Gastrocnemius medialis (tissue), 4 donors: ENCODE data around the gene CCDC8.

Experiments used
- POLR2A ChIP-seq, 2 donors: fragments of 450-650 bp; IDR thresholded peaks; one replicate each; pipeline ENCODE4 v1.6.1; 2017; ENCODE audit warnings: antibody characterized with exemption in 2 of 2, mild to moderate bottlenecking in 2 of 2, moderate library complexity in 2 of 2
- TF ChIP-seq, protein P1 (sequence below), 5 experiments: fragments of 450-650 bp in 3 of 5; fragments of 200-600 bp in 2 of 5; sonication (generic) in 2 of 5; IDR thresholded peaks in 4 of 5; conservative IDR thresholded peaks in 1 of 5; 1 replicate in 4 of 5; 2 replicates in 1 of 5; pipeline ENCODE4 v1.5.1; 2016 to 2019; ENCODE audit warnings: antibody characterized with exemption in 5 of 5, mild to moderate bottlenecking in 3 of 5, moderate library complexity in 3 of 5

DNA sequence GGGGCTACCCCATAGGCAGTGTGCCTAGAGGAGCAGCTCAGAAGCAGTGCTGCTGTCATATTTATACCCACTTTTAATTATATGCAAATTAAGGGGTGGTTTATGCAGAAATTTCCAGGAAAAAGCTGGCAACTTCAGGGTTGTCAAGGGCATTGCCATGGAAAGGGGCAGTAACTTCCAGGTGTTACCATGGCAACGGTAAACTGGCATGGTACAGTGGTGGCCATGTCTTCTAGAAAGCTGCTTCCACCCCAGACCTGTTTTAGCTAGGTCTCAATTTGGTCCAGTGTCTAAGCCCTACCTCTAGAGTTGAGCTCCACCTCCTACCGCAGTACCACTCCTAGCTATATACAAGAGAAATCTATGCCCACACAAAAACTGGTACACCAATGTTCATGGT lies 46.7 kb upstream of the CCDC8 start:
- TF ChIP-seq, protein P1, sequence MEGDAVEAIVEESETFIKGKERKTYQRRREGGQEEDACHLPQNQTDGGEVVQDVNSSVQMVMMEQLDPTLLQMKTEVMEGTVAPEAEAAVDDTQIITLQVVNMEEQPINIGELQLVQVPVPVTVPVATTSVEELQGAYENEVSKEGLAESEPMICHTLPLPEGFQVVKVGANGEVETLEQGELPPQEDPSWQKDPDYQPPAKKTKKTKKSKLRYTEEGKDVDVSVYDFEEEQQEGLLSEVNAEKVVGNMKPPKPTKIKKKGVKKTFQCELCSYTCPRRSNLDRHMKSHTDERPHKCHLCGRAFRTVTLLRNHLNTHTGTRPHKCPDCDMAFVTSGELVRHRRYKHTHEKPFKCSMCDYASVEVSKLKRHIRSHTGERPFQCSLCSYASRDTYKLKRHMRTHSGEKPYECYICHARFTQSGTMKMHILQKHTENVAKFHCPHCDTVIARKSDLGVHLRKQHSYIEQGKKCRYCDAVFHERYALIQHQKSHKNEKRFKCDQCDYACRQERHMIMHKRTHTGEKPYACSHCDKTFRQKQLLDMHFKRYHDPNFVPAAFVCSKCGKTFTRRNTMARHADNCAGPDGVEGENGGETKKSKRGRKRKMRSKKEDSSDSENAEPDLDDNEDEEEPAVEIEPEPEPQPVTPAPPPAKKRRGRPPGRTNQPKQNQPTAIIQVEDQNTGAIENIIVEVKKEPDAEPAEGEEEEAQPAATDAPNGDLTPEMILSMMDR (IDR thresholded peaks at IDR 0.05 in 4 of 5, conservative IDR thresholded peaks at IDR 0.05 in 1 of 5): no peak
- no peak for TF ChIP-seq POLR2A (IDR thresholded peaks at IDR 0.05)
